K562 (cell line): ENCODE data around the gene CLDN12. TPM values are rescaled to one million over a fixed set of nuclear protein-coding genes. Genes with fewer than 3 reads are reported as not detected.

Source experiments
- ATAC-seq: fragments of 200-7000 bp; cut with Tn5 transposase; 3 replicates; pipeline ENCODE4 v1.9.1; 2020; ENCODE audit warnings: moderate library complexity
- BruUV-seq: library from RNA; stranded (reverse); fragments of 400-500 nt; replicated peaks from 2 replicates; lab custom pipeline; 2021; lab: Mats Ljungman, UMichigan
- CTCF ChIA-PET: fragments of 300-600 bp; formaldehyde crosslinking; extraction: SDS; loops from one replicate; lab custom pipeline; 2021; ENCODE audit warnings: low intra/inter-chr PET ratio; lab: Yijun Ruan, JAX
- POLR2A ChIA-PET: fragments of 300-600, 350-650 bp; sonication (Branson Sonifier 250); formaldehyde crosslinking; extraction: SDS; loops from one replicate; lab custom pipeline; 2021; ENCODE audit warnings: antibody characterized with exemption, inconsistent platforms; lab: Yijun Ruan, JAX
- DNase-seq, 4 experiments: peaks; one replicate each; pipeline versions ENCODE4 v3.0.0 to v3.0.0-alpha.2; 2011 to 2018; ENCODE audit warnings: low spot score in 3 of 4, mixed read lengths in 3 of 4; ENCODE audit errors: extremely low read depth in 1 of 4
- FAIRE-seq: peaks from 2 replicates; lab custom pipeline; 2011; peaks lifted over from hg19 to GRCh38; lab: Jason Lieb, UNC
- H2AFZ ChIP-seq: 2 replicates; pipeline ENCODE4 v1.6.0; 2011; ENCODE audit warnings: low read depth, low read length, control low read depth, inconsistent platforms
- H3K27ac ChIP-seq: fragments of 200-600 bp; 3 replicates; pipeline ENCODE4 v1.8.0; 2011; ENCODE audit warnings: low read depth, mild to moderate bottlenecking, control low read depth, inconsistent platforms, low read length, moderate library complexity, mixed read lengths; ENCODE audit errors: extremely low read depth
- H3K27me3 ChIP-seq, 2 experiments: fragments of 300-600 bp in 1 of 2; 2 replicates in 1 of 2; 3 replicates in 1 of 2; pipeline versions ENCODE4 v1.6.0 to v1.8.0; 2011; ENCODE audit warnings: inconsistent platforms in 2 of 2, low read length in 2 of 2, mild to moderate bottlenecking in 1 of 2, mixed read lengths in 1 of 2, moderate library complexity in 1 of 2; ENCODE audit not compliant: control insufficient read depth in 2 of 2, insufficient read depth in 2 of 2
- H3K36me3 ChIP-seq: fragments of 300-600 bp; 3 replicates; pipeline ENCODE4 v1.8.0; 2011; ENCODE audit warnings: mild to moderate bottlenecking, low read length, inconsistent platforms; ENCODE audit not compliant: control insufficient read depth, insufficient read depth
- H3K4me1 ChIP-seq, 2 experiments: fragments of 200-600 bp in 1 of 2; replicated peaks in 1 of 2; 2 replicates in 1 of 2; 3 replicates in 1 of 2; pipeline versions ENCODE4 v1.5.1 to v1.8.0; 2011; ENCODE audit warnings: inconsistent platforms in 2 of 2, low read length in 2 of 2, mild to moderate bottlenecking in 1 of 2, mixed read lengths in 1 of 2, moderate library complexity in 1 of 2; ENCODE audit not compliant: control insufficient read depth in 2 of 2, insufficient read depth in 2 of 2
- H3K4me2 ChIP-seq: 2 replicates; pipeline ENCODE4 v1.6.1; 2011; ENCODE audit warnings: low read length, control low read depth, inconsistent platforms, mixed read lengths; ENCODE audit not compliant: insufficient read depth
- H3K4me3 ChIP-seq: fragments of 200-600 bp; sonication (generic), shearing (Covaris generic); 2 replicates; pipeline ENCODE4 v1.5.1; 2016; ENCODE audit warnings: control low read depth, inconsistent platforms
- H3K79me2 ChIP-seq: fragments of 200-600 bp; 3 replicates; pipeline ENCODE4 v1.8.0; 2011; ENCODE audit warnings: low read length, inconsistent platforms; ENCODE audit not compliant: control insufficient read depth, insufficient read depth
- H3K9ac ChIP-seq, 2 experiments: 2 replicates each; pipeline versions ENCODE4 v1.6.0 to v1.6.1; 2011; ENCODE audit warnings: low read depth in 2 of 2, low read length in 2 of 2, control low read depth in 1 of 2, inconsistent platforms in 1 of 2, mild to moderate bottlenecking in 1 of 2, mixed read lengths in 1 of 2; ENCODE audit not compliant: insufficient read depth in 1 of 2
- H3K9me1 ChIP-seq: one replicate; pipeline ENCODE4 v1.6.0; 2011; ENCODE audit warnings: inconsistent platforms, mild to moderate bottlenecking, low read length, moderate library complexity; ENCODE audit not compliant: control insufficient read depth, insufficient read depth
- H3K9me3 ChIP-seq: replicated peaks from 2 replicates; pipeline ENCODE4 v1.5.1; 2011; ENCODE audit warnings: low read depth, low read length, inconsistent platforms; ENCODE audit not compliant: control insufficient read depth, insufficient read depth
- H4K20me1 ChIP-seq: replicated peaks from 2 replicates; pipeline ENCODE4 v1.6.1; 2011; ENCODE audit warnings: low read length, inconsistent platforms, mixed read lengths; ENCODE audit not compliant: control insufficient read depth, insufficient read depth
- ATF1 ChIP-seq, 2 experiments: fragments of 450-650 bp in 1 of 2; IDR thresholded peaks; 2 replicates each; pipeline ENCODE4 v1.6.1; 2016; ENCODE audit warnings: missing compliant biosample characterization in 1 of 2, missing genetic modification characterization in 1 of 2
- KLF16 ChIP-seq: IDR thresholded peaks from 2 replicates; pipeline ENCODE4 v1.6.1; 2016; ENCODE audit warnings: antibody characterized with exemption
- MAZ ChIP-seq, 2 experiments: fragments of 450-650 bp in 1 of 2; sonication (generic) in 1 of 2; formaldehyde crosslinking; IDR thresholded peaks in 1 of 2; conservative IDR thresholded peaks in 1 of 2; 2 replicates each; pipeline versions ENCODE4 v1.4.0 to v1.5.0; 2020; ENCODE audit warnings: mild to moderate bottlenecking in 1 of 2, missing genetic modification reagents in 1 of 2
- TCF3 ChIP-seq: sonication (generic); formaldehyde crosslinking; IDR thresholded peaks from 2 replicates; pipeline ENCODE4 v1.4.0; 2020; ENCODE audit warnings: mild to moderate bottlenecking, missing genetic modification reagents
- TEAD1 ChIP-seq, 2 experiments: fragments of 450-650 bp in 1 of 2; sonication (generic) in 1 of 2; formaldehyde crosslinking; IDR thresholded peaks; 2 replicates each; pipeline versions ENCODE4 v1.4.0 to v1.8.0; 2020 to 2022; ENCODE audit warnings: mild to moderate bottlenecking in 2 of 2, missing genetic modification reagents in 1 of 2
- ZNF217 ChIP-seq: sonication (generic); formaldehyde crosslinking; IDR thresholded peaks from 2 replicates; pipeline ENCODE4 v1.8.0; 2022; ENCODE audit warnings: mild to moderate bottlenecking, missing genetic modification reagents
- ZNF354B ChIP-seq: fragments of 250-450 bp; sonication (Bioruptor Pico); IDR thresholded peaks from 2 replicates; pipeline ENCODE4 v1.4.0; 2020
- WGBS: fragments of 100-300 bp; shearing (Covaris generic); methylation state at CpG from one replicate; pipeline ENCODE4 v1.1.6; 2016; ENCODE audit warnings: low coverage, mixed read lengths; ENCODE audit not compliant: insufficient coverage; ENCODE audit errors: missing lambda C conversion rate; 5-methylcytosine and 5-hydroxymethylcytosine counted together
- in situ Hi-C: fragments of 300-500 bp; cut with MboI; formaldehyde crosslinking; loops from 4 replicates; pipeline ENCODE4 v1.15.0; 2018; ENCODE audit warnings: inconsistent platforms, mixed read lengths
- intact Hi-C: fragments of 100-400 bp; cut with micrococcal nuclease; formaldehyde crosslinking; loops from 2 replicates; pipeline ENCODE4 v1.14.2; 2022
- polyA plus RNA-seq, 8 experiments: library from polyadenylated mRNA; depleted of rRNA in 4 of 8; stranded (reverse) in 5 of 8; unstranded in 3 of 8; fragments of >200 nt; fragmentation: Nextera tagmentation in 2 of 8; fragmentation: Illumina TruSeq in 1 of 8; extraction: Ambion mirVana in 2 of 8; extraction: Trizol in 1 of 8; gene quantifications; 2 replicates each; pipeline versions ENCODE4 v1.2.1 to v1.2.3, GENCODE V29; 2011 to 2014; ENCODE audit warnings: inconsistent platforms in 1 of 8, missing spikeins in 1 of 8
- total RNA-seq, 7 experiments: library from RNA; depleted of rRNA in 6 of 7; stranded (reverse); fragments of >200 nt in 6 of 7; fragmentation: Illumina TruSeq in 2 of 7; extraction: Trizol in 2 of 7; gene quantifications; 2 replicates each; pipeline versions ENCODE4 v1.2.1 to v1.2.3, GENCODE V29; 2011 to 2021; ENCODE audit warnings: low replicate concordance in 1 of 7
- TF ChIP-seq, protein P1 (sequence below): sonication (generic); IDR thresholded peaks from 2 replicates; pipeline ENCODE4 v1.6.1; 2016
- TF ChIP-seq, protein P2 (sequence below), 3 experiments: fragments of 200-800 bp in 1 of 3; fragments of 250-450 bp in 1 of 3; fragments of 450-650 bp in 1 of 3; sonication (Bioruptor Pico) in 1 of 3; sonication (Bioruptor generic) in 1 of 3; formaldehyde crosslinking in 1 of 3; IDR thresholded peaks; 2 replicates each; pipeline versions ENCODE4 v1.6.1 to v1.8.0; 2016 to 2022; ENCODE audit warnings: mild to moderate bottlenecking in 2 of 3, missing genetic modification characterization in 2 of 3, missing compliant biosample characterization in 1 of 3, moderate library complexity in 1 of 3
- TF ChIP-seq, protein P3 (sequence below): fragments of 450-650 bp; IDR thresholded peaks from 2 replicates; pipeline ENCODE4 v1.6.1; 2016
- TF ChIP-seq, protein P4 (sequence below): IDR thresholded peaks from 2 replicates; pipeline ENCODE4 v1.6.1; 2016; ENCODE audit warnings: missing genetic modification characterization, missing compliant biosample characterization

The CLDN12 gene
- total and polyA plus RNA-seq, 9 of the 15 experiments (the other 6 are each of a cell fraction or from before 2014, with no cell fraction given), result 5.8 to 42.2 (median 15.8) TPM

DNA sequence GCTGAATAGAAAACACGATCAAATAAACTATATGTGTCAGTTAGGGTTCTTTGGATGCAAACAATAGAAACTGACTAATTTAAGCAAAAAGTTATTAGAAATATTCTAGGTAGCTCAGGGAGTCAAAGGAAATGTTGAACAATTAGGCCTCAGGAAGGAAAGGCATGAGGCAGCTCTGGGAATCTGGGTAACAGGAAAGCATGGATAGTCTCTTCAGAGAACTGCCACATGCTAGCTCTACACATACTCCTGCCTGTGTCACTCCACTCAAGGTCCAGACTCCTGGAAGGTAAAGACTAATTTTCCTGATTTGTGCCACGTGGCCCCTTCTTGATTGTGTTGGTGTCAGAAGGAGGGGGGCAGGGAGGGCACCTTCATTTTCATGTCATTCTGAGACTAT lies 42.4 kb downstream of the CLDN12 start (continued):
- TF ChIP-seq, protein P1, sequence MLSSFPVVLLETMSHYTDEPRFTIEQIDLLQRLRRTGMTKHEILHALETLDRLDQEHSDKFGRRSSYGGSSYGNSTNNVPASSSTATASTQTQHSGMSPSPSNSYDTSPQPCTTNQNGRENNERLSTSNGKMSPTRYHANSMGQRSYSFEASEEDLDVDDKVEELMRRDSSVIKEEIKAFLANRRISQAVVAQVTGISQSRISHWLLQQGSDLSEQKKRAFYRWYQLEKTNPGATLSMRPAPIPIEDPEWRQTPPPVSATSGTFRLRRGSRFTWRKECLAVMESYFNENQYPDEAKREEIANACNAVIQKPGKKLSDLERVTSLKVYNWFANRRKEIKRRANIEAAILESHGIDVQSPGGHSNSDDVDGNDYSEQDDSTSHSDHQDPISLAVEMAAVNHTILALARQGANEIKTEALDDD, result no peak
- TF ChIP-seq ZNF354B (CRISPR knock-in tag), result no peak
- no peak for TF ChIP-seq TCF3 (CRISPR knock-in tag)
- TF ChIP-seq, all 486 proteins: peak for 0

DNA sequence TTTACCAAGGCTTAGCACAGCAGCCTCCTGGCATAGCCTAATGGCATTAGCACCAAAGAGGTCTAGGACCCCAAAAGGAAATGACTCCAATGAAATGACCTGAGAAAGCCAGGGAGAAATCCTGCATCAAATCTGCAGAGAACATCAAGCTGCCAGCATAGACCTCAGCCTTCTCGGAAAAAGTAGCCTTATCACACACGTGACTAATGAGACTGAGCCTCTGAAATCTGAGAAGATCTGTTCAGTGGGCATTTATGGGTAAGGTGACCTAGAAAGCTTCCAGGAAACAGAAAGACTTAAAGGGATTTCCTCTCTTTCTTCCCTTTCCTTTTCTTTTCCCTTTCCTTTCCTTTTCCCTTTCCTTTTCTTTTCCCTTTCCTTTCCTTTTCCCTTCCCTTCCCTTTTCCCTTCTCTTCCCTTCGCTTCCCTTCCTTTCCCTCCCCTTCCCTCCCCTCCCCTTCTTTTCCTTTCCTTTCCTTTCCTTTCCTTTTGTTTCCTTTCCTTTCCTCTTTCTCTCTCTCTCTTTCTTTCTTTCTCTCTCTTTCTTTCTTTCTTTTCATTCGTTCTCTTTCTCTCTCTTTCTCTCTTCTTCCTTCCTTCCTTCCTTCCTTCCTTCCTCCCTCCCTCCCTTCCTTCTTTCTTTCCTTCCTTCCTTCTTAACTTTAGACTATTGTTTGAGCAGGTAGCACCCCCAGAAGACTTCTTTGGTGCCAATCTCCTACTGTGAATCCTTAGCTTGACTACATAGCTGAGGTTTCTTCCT lies 43.1 kb downstream of the CLDN12 start:
- FAIRE-seq, result no peak
- in situ Hi-C loops, result no loop called here
- intact Hi-C loops, result no loop called here
- TF ChIP-seq, protein P2, sequence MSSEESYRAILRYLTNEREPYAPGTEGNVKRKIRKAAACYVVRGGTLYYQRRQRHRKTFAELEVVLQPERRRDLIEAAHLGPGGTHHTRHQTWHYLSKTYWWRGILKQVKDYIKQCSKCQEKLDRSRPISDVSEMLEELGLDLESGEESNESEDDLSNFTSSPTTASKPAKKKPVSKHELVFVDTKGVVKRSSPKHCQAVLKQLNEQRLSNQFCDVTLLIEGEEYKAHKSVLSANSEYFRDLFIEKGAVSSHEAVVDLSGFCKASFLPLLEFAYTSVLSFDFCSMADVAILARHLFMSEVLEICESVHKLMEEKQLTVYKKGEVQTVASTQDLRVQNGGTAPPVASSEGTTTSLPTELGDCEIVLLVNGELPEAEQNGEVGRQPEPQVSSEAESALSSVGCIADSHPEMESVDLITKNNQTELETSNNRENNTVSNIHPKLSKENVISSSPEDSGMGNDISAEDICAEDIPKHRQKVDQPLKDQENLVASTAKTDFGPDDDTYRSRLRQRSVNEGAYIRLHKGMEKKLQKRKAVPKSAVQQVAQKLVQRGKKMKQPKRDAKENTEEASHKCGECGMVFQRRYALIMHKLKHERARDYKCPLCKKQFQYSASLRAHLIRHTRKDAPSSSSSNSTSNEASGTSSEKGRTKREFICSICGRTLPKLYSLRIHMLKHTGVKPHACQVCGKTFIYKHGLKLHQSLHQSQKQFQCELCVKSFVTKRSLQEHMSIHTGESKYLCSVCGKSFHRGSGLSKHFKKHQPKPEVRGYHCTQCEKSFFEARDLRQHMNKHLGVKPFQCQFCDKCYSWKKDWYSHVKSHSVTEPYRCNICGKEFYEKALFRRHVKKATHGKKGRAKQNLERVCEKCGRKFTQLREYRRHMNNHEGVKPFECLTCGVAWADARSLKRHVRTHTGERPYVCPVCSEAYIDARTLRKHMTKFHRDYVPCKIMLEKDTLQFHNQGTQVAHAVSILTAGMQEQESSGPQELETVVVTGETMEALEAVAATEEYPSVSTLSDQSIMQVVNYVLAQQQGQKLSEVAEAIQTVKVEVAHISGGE (CRISPR knock-in tag; IDR thresholded peaks at IDR 0.05), result no peak
- TF ChIP-seq KLF16, result no peak
- TF ChIP-seq ZNF217, result no peak
- TF ChIP-seq MAZ (CRISPR knock-in tag; conservative IDR thresholded peaks at IDR 0.05 in 1 of 2, IDR thresholded peaks at IDR 0.05 in 1 of 2), result no peak
- TF ChIP-seq, protein P3, sequence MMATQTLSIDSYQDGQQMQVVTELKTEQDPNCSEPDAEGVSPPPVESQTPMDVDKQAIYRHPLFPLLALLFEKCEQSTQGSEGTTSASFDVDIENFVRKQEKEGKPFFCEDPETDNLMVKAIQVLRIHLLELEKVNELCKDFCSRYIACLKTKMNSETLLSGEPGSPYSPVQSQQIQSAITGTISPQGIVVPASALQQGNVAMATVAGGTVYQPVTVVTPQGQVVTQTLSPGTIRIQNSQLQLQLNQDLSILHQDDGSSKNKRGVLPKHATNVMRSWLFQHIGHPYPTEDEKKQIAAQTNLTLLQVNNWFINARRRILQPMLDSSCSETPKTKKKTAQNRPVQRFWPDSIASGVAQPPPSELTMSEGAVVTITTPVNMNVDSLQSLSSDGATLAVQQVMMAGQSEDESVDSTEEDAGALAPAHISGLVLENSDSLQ, result no peak
- TF ChIP-seq ATF1 (CRISPR knock-in tag; IDR thresholded peaks at IDR 0.05), result no peak
- TF ChIP-seq ATF1 (tag; IDR thresholded peaks at IDR 0.05), result no peak
- TF ChIP-seq, protein P4, sequence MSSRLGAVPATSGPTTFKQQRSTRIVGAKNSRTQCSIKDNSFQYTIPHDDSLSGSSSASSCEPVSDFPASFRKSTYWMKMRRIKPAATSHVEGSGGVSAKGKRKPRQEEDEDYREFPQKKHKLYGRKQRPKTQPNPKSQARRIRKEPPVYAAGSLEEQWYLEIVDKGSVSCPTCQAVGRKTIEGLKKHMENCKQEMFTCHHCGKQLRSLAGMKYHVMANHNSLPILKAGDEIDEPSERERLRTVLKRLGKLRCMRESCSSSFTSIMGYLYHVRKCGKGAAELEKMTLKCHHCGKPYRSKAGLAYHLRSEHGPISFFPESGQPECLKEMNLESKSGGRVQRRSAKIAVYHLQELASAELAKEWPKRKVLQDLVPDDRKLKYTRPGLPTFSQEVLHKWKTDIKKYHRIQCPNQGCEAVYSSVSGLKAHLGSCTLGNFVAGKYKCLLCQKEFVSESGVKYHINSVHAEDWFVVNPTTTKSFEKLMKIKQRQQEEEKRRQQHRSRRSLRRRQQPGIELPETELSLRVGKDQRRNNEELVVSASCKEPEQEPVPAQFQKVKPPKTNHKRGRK (tag), result peak; percentile 91
- no peak for TF ChIP-seq TEAD1 (CRISPR knock-in tag; IDR thresholded peaks at IDR 0.05)

More for the DNA sequence above, 43.1 kb downstream of the CLDN12 start:
- H3K4me3 ChIP-seq, result no peak overlapping the region
- no peaks in the 10 kb centered on the region for H4K20me1 ChIP-seq
- H3K27me3 ChIP-seq, result no peaks in the 10 kb centered on the region
- H3K9me1 ChIP-seq, result no peaks in the 10 kb centered on the region
- no peaks in the 10 kb centered on the region for H3K9me3 ChIP-seq
- no peak overlapping the region for H3K9ac ChIP-seq
- DNase-seq (no peak), ATAC-seq (no peak)
- 0% methylated on average over 3 of the region's 4 CpGs for WGBS
- no peak overlapping the region for H3K27ac ChIP-seq
- H2AFZ ChIP-seq, result no peak overlapping the region
- BruUV-seq, result no TSS peak
- CTCF ChIA-PET, result no interaction called here
- H3K4me2 ChIP-seq, result no peak overlapping the region
- H3K4me1 ChIP-seq, result no peaks in the 10 kb centered on the region
- no peaks in the 10 kb centered on the region for H3K36me3 ChIP-seq
- POLR2A ChIA-PET, result no interaction called here
- no peaks in the 10 kb centered on the region for H3K79me2 ChIP-seq
